ENCODE measurements around the gene INPP5F.

INPP5F gene

DNA sequence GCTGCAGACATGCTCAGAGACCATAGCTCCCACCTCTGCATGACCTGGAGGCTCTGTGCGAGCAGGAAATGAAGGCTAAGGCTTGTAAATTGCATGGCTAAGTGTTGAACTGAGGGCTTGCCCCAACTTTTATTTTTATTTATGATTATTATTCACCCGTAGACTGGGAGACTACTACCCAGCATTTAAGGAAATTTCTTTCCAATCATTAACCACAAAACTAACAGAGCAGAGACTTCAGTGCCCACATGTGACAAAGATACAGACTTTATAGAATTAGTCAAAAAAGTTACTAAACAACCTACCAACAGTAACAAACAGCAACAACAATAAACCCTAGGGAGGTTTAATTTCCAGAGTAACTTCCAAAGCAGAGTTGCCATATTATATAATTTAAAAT lies 107.1 kb downstream of the INPP5F start:
- Histone ChIP-seq H3K4me3 (ENCODE audit: insufficient read depth, low read depth, low read length, poor library complexity, severe bottlenecking) (no peak overlapping the region), H3K9me3 (ENCODE audit: control insufficient read depth, low read length) (no peaks in the 10 kb centered on the region), H3K27ac (ENCODE audit: insufficient read depth, low read length, poor library complexity, severe bottlenecking) (no peak overlapping the region), H3K27me3 (replicated peaks; ENCODE audit: control insufficient read depth, insufficient read depth, low read length, poor library complexity, severe bottlenecking) (no peaks in the 10 kb centered on the region), H3K4me1 (ENCODE audit: control insufficient read depth, insufficient read depth, low read length, poor library complexity, severe bottlenecking) (no peaks in the 10 kb centered on the region), H3K36me3 (ENCODE audit: control insufficient read depth, insufficient read depth, low read length) (peaks cover 80% of the 10 kb centered on the region)
- DNase-seq = no peak

DNA sequence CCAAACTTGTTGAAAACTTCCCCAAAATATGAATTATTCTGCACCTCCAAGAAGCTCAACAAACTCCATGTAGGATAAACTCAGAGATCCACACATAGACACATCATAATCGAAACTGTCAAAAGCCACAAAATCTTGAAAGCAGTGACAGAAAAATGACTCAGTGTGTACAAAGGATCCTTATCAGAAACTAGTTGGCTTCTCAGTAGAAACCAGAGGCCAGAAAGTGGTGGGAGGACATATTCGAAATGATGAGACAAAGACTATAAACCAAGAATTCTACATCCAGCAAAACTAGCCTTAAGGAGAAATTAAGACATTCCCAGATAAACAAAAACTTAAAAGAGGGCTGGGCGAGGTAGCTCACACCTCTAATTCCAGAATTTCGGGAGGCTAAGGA lies 108.3 kb downstream of the INPP5F start:
- Histone ChIP-seq H3K27me3 (replicated peaks; ENCODE audit: control insufficient read depth, insufficient read depth, low read length, poor library complexity, severe bottlenecking) (no peaks in the 10 kb centered on the region), H3K36me3 (ENCODE audit: control insufficient read depth, insufficient read depth, low read length) (peaks cover 87% of the 10 kb centered on the region), H3K4me3 (ENCODE audit: insufficient read depth, low read depth, low read length, poor library complexity, severe bottlenecking) (no peak overlapping the region), H3K27ac (ENCODE audit: insufficient read depth, low read length, poor library complexity, severe bottlenecking) (no peak overlapping the region), H3K4me1 (ENCODE audit: control insufficient read depth, insufficient read depth, low read length, poor library complexity, severe bottlenecking) (no peaks in the 10 kb centered on the region), H3K9me3 (ENCODE audit: control insufficient read depth, low read length) (no peaks in the 10 kb centered on the region)
- DNase-seq = no peak

DNA sequence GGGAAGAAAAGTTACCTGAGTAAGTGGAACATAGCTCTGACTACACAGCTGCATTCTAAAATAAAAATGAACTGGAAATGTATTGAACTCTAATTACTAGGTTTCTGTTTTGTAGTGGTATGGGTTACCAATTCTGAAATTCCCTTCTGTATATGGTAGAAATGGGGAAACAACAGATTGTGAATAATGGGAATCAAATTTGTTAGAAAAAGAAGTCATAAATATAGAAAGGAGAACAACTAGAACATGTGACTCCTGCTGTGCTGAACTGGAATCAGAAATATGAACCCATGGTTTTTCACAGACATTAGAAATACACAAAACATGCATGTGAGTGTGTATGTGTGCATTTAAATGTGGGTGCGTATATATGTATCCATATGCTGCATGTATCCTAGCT lies 119.8 kb downstream of the INPP5F start:
- Histone ChIP-seq H3K27ac (ENCODE audit: insufficient read depth, low read length, poor library complexity, severe bottlenecking) (no peak overlapping the region), H3K9me3 (ENCODE audit: control insufficient read depth, low read length) (no peaks in the 10 kb centered on the region), H3K27me3 (replicated peaks; ENCODE audit: control insufficient read depth, insufficient read depth, low read length, poor library complexity, severe bottlenecking) (no peaks in the 10 kb centered on the region), H3K4me1 (ENCODE audit: control insufficient read depth, insufficient read depth, low read length, poor library complexity, severe bottlenecking) (no peaks in the 10 kb centered on the region), H3K4me3 (ENCODE audit: insufficient read depth, low read depth, low read length, poor library complexity, severe bottlenecking) (no peak overlapping the region), H3K36me3 (ENCODE audit: control insufficient read depth, insufficient read depth, low read length) (peaks cover 73% of the 10 kb centered on the region)
- DNase-seq = no peak

DNA sequence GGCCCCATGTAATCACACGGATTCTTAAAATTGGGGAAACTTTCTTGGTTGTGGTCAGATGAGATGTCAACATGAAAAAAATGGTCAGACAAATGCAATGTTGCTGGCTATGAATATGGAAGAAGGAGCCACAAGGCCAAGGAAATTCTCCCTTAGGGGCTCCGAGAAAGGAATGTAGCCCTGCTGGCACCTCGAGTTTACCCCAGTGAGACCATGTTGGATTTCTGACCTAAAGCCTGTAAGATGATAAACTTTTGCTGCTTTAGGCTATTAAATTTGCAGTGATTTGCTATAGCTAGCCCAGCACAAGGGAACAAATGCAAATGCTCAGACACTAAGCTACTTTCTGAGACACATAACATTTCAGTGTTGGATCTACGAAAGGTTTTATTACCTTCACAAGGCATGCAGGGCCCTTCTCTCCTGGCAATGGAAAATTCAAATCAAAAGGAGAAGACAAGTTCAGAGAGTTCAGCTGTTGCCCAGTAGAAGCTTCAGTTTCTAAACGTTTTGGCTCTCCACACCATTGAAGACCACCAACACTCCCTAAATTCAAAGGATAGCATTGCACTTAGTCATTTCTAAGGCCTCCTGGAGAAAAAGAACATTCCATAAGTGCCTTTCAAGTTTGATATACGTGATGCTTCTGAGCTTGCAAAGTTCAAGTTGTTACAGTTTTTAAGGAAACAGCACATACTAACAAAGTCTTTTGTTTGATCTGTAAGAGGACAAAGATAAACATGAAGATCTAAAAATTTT lies 123.4 kb downstream of the INPP5F start:
- H3K27ac ChIP-seq (ENCODE audit: insufficient read depth, low read length, poor library complexity, severe bottlenecking) = no peak overlapping the region
- H3K9me3 ChIP-seq (ENCODE audit: control insufficient read depth, low read length) = no peaks in the 10 kb centered on the region
- no peak for DNase-seq
- H3K4me1 ChIP-seq (ENCODE audit: control insufficient read depth, insufficient read depth, low read length, poor library complexity, severe bottlenecking) = no peaks in the 10 kb centered on the region
- H3K4me3 ChIP-seq (ENCODE audit: insufficient read depth, low read depth, low read length, poor library complexity, severe bottlenecking) = no peak overlapping the region
- H3K36me3 ChIP-seq (ENCODE audit: control insufficient read depth, insufficient read depth, low read length) = peaks cover 61% of the 10 kb centered on the region
- no peaks in the 10 kb centered on the region for H3K27me3 ChIP-seq (replicated peaks; ENCODE audit: control insufficient read depth, insufficient read depth, low read length, poor library complexity, severe bottlenecking)

DNA sequence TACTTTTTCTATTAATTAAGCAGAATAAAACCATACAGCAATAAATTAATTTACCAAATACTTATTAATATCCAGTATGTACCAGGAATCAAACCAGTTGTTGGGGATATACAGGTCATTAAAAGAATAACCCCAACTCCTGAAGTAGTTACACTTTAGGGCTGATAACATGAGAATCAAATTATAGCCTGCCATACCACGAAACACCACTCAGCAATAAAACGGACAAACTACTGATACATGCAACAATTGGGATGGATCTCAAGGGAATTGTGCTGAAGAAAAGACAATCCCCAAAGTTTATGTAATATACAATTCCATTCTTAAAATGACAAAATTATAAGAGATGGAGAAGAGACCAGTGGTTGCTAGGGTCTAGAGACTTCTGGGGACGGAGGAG lies 124.1 kb downstream of the INPP5F start:
- no peak overlapping the region for H3K27ac ChIP-seq (ENCODE audit: insufficient read depth, low read length, poor library complexity, severe bottlenecking)
- H3K36me3 ChIP-seq (ENCODE audit: control insufficient read depth, insufficient read depth, low read length) = peaks cover 54% of the 10 kb centered on the region
- no peaks in the 10 kb centered on the region for H3K9me3 ChIP-seq (ENCODE audit: control insufficient read depth, low read length)

DNA sequence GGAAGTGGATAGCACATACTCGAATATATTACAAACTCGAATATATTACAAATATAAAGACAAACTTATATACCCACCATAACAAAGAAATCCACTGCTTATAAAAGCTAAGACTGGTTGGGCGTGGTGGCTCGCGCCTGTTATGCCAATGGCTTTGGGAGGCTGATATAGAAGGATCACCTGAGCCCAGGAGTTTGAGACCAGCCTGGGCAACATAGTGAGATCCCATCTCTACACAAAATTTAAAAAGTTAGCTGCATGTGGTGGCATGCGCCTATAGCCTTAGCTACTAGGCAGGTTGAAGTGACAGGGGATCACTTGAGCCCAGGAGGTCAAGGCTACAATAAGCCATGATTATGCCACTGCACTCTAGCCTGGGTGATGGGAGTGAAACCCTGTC lies 126.4 kb downstream of the INPP5F start:
- DNase-seq = no peak
- peaks cover 49% of the 10 kb centered on the region for H3K36me3 ChIP-seq (ENCODE audit: control insufficient read depth, insufficient read depth, low read length)
- no peaks in the 10 kb centered on the region for H3K27me3 ChIP-seq (replicated peaks; ENCODE audit: control insufficient read depth, insufficient read depth, low read length, poor library complexity, severe bottlenecking)
- H3K4me1 ChIP-seq (ENCODE audit: control insufficient read depth, insufficient read depth, low read length, poor library complexity, severe bottlenecking) = no peaks in the 10 kb centered on the region
- H3K4me3 ChIP-seq (ENCODE audit: insufficient read depth, low read depth, low read length, poor library complexity, severe bottlenecking) = no peak overlapping the region
- no peak overlapping the region for H3K27ac ChIP-seq (ENCODE audit: insufficient read depth, low read length, poor library complexity, severe bottlenecking)
- H3K9me3 ChIP-seq (ENCODE audit: control insufficient read depth, low read length) = no peaks in the 10 kb centered on the region

More for the DNA sequence above, 124.1 kb downstream of the INPP5F start:
- Histone ChIP-seq H3K4me3 (ENCODE audit: insufficient read depth, low read depth, low read length, poor library complexity, severe bottlenecking) (no peak overlapping the region), H3K4me1 (ENCODE audit: control insufficient read depth, insufficient read depth, low read length, poor library complexity, severe bottlenecking) (no peaks in the 10 kb centered on the region), H3K27me3 (replicated peaks; ENCODE audit: control insufficient read depth, insufficient read depth, low read length, poor library complexity, severe bottlenecking) (no peaks in the 10 kb centered on the region)
- DNase-seq = no peak

DNA sequence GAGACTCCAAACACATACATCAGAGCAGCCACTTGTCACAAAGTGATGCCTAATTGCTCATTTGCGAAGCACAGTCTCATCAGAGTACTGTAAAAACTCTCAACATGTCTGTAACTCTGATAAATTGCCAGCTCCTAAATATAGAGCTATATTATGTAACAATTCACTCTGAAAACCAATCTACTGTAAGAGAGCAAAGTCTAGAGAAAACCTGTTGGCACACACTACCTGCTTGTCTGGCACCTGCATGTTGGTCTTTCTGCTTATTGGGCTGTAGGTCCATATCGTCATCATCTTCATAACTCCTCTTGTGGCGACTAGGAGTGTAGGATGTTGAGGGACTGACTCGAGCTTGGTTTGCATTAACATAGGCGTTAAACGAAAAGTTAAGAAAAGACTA lies 127.0 kb downstream of the INPP5F start:
- H3K4me1 ChIP-seq (ENCODE audit: control insufficient read depth, insufficient read depth, low read length, poor library complexity, severe bottlenecking) = no peaks in the 10 kb centered on the region
- no peak for DNase-seq
- no peak overlapping the region for H3K4me3 ChIP-seq (ENCODE audit: insufficient read depth, low read depth, low read length, poor library complexity, severe bottlenecking)
- no peaks in the 10 kb centered on the region for H3K9me3 ChIP-seq (ENCODE audit: control insufficient read depth, low read length)
- H3K27me3 ChIP-seq (replicated peaks; ENCODE audit: control insufficient read depth, insufficient read depth, low read length, poor library complexity, severe bottlenecking) = no peaks in the 10 kb centered on the region
- H3K36me3 ChIP-seq (ENCODE audit: control insufficient read depth, insufficient read depth, low read length) = peaks cover 48% of the 10 kb centered on the region
- no peak overlapping the region for H3K27ac ChIP-seq (ENCODE audit: insufficient read depth, low read length, poor library complexity, severe bottlenecking)

DNA sequence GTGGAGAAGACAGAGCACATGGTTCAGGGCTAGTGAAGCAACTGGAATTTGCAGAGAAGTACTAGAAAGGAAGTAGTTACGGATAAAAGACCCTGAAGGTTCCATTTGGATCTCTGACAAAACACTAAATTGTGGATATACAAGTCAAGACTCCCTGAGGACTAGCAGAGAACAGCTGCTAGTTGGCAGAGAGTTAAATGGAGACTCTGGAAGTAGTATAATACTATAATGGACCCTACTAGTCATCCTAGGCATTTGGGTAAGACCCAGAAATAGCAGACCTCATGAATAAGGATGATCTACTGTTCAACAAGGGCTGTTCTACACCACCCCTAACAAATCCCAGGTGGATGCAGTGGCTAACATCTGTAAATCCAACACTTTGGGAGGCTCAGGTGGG lies 127.7 kb downstream of the INPP5F start:
- Histone ChIP-seq H3K9me3 (ENCODE audit: control insufficient read depth, low read length) (no peaks in the 10 kb centered on the region), H3K4me1 (ENCODE audit: control insufficient read depth, insufficient read depth, low read length, poor library complexity, severe bottlenecking) (no peaks in the 10 kb centered on the region), H3K27me3 (replicated peaks; ENCODE audit: control insufficient read depth, insufficient read depth, low read length, poor library complexity, severe bottlenecking) (no peaks in the 10 kb centered on the region), H3K4me3 (ENCODE audit: insufficient read depth, low read depth, low read length, poor library complexity, severe bottlenecking) (no peak overlapping the region), H3K36me3 (ENCODE audit: control insufficient read depth, insufficient read depth, low read length) (peaks cover 55% of the 10 kb centered on the region), H3K27ac (ENCODE audit: insufficient read depth, low read length, poor library complexity, severe bottlenecking) (no peak overlapping the region)
- DNase-seq = no peak

DNA sequence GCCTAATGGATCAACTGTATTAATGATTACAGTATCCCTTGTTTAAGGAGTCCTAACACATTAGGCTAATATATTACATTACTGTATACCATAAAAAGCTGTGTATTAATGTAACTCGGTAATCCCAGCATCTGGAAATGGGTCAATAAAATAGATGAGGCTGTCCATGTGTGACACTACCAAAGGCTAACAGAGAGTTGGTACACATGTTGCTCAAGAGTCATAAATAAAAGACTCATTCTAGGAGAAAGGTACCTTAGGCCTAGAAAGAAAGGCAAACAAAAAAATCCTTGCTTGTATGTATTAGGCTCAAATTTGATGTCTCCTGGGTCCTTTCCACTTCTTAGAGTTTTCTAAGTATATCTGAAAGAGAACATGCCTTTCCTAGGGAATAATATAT lies 132.2 kb downstream of the INPP5F start:
- Histone ChIP-seq H3K27me3 (replicated peaks; ENCODE audit: control insufficient read depth, insufficient read depth, low read length, poor library complexity, severe bottlenecking) (no peaks in the 10 kb centered on the region), H3K4me1 (ENCODE audit: control insufficient read depth, insufficient read depth, low read length, poor library complexity, severe bottlenecking) (no peaks in the 10 kb centered on the region), H3K4me3 (ENCODE audit: insufficient read depth, low read depth, low read length, poor library complexity, severe bottlenecking) (no peak overlapping the region), H3K36me3 (ENCODE audit: control insufficient read depth, insufficient read depth, low read length) (peaks cover 33% of the 10 kb centered on the region), H3K27ac (ENCODE audit: insufficient read depth, low read length, poor library complexity, severe bottlenecking) (no peak overlapping the region), H3K9me3 (ENCODE audit: control insufficient read depth, low read length) (no peaks in the 10 kb centered on the region)
- DNase-seq = no peak

DNA sequence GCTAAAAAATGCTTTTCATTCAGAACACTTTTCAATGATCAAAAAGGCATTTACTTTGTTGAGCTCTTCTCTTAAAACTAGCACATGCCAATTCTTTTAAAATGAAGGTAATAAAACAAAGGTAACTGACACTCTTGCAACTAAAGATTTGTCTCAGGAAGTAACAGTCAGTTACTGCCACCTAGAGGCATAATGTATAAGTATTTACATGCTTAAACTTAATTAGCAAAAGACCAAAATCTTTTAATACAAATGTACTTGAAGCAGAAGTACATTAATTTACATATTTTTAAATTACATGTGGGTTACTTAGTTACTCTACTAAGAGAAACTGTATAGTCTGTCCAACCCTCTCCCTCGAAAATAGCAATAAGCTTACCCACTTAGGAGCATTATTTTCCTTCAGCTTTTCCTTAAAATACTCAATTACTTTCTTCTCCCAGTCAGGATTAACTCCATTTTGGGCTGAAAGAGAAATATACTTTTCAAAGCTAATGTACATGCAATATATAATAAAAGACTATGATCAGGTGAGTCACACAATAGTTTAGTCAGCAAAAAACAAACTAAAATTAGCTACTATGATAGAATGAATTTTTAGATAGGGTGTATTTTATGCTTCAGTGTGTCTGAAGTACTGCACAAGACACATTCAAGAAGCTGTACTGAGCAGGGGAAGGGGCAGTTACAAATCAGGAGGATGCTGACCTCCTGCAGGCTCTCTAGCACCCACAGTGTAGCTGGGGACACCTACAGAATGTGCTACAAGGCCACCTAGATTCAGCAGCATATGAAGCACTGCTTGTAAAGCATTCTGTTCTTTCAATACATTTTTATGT lies 133.8 kb downstream of the INPP5F start:
- Histone ChIP-seq H3K4me1 (ENCODE audit: control insufficient read depth, insufficient read depth, low read length, poor library complexity, severe bottlenecking) (no peaks in the 10 kb centered on the region), H3K9me3 (ENCODE audit: control insufficient read depth, low read length) (peaks cover 6% of the 10 kb centered on the region), H3K27ac (ENCODE audit: insufficient read depth, low read length, poor library complexity, severe bottlenecking) (no peak overlapping the region), H3K36me3 (ENCODE audit: control insufficient read depth, insufficient read depth, low read length) (peaks cover 27% of the 10 kb centered on the region), H3K4me3 (ENCODE audit: insufficient read depth, low read depth, low read length, poor library complexity, severe bottlenecking) (no peak overlapping the region), H3K27me3 (replicated peaks; ENCODE audit: control insufficient read depth, insufficient read depth, low read length, poor library complexity, severe bottlenecking) (no peaks in the 10 kb centered on the region)
- DNase-seq = no peak

All from effector memory CD4-positive, alpha-beta T cell (primary cell).